GM18870 (cell line): ENCODE data around the gene FBN1.

Experiments
- ATAC-seq: cut with Tn5 transposase; IDR thresholded peaks from one replicate; pipeline ENCODE4 v1.9.1; 2021; ENCODE audit warnings: moderate library complexity; ENCODE audit not compliant: unreplicated experiment

FBN1 gene

DNA sequence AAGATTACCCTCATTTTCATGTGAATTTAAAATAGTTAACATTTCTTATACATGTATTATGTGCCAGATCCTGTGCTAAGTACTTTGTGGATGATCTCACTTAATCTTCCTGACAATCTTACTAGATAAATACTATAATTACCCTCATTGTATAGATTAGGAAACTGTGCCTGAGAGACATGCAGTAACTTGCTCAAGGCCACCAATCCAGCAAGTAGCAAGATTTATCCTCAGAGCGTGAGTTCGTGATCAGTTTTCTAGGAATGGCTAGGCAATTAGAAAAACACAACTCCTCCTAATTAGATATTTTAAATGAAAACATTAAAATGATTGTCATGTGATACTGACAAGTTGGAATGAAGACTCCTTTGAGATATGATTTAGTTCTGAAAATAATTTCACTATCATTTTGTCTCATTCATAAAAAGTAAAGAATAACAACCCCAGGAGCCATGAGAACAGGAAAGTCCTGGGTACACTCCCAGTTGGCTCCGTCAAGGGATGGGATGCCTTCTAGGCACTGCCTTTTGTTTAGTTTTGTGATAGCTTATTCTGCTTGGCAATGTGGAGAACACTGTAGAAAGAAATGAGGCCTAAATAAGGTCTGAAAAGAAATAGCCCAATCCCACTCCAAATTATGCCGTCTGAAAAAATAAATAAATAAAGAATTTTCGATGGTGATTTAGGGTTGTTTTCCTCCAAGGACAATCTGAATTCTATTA lies 61.3 kb downstream of the FBN1 start:
- ATAC-seq, result no peak

DNA sequence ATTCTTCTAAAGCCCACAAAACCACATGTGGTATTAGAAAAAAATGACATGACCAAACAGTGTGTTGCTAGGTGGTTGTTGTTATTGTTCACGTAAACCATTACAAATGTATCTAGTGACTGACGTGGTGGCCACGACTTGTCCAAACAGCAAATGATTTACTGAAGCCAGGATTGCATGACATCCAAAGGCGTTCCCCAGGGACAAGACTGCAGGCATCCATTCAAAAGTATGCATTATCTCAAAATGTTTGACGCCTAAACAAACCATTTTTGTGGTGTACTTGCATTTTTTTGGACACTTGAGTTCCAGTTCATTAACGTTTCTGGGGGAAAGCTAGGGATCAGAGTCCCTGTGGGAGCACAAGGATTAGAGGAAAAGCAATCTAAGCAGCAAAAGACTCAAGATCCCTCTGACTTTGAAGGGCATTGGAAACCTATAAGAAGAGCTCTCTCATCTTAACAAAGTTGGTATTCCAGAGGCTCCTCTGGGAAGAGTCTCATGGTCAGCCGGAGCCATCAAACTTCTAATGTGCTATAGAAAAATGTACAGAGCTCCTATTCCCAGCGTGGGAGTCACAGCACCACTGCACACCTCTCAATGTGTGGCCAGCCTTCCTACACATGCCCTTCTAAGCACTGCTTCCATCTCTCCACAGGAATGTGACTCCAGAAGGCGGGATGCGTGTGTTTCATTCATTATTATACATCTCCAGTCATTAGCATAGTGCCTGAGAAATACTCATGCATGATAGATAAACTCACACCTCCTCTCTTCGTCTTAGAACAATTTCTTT lies 62.9 kb downstream of the FBN1 start:
- no peak for ATAC-seq

DNA sequence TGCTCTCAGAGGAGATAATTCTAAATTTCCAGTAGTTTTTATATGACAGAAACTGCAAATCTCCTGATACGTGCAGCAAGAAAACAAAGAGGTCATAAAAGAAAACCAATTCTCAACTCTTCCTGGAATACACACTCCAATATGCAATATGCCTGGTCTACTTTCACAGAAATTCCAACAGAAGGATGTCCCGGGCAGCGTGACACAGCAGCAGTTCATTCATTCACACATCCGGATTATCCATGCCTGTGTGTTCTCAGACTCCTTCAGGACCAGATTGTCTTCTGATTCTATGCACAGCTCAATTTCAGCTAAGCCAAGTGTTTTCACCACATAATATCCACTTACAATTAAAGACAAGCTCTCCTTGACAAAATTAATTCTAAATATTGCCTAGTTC lies 64.3 kb downstream of the FBN1 start:
- no peak for ATAC-seq

DNA sequence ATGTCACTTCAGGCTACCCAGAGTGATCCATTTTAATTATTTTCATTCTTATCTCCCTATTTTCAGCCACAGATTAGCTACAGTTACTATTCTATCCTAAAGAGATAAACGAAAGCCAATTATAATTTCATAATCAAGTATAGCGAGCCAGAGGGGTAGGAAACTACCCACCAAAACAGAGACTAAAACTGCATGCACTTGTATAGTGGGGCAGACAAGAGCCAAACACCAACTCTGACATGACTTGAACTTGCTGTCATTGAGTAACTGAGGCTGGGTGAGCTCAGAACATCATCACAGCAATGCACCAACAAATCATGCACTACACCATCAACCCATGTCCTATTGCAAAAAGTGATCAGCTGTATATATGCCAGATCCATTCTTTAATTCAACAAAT lies 64.8 kb downstream of the FBN1 start:
- no peak for ATAC-seq

DNA sequence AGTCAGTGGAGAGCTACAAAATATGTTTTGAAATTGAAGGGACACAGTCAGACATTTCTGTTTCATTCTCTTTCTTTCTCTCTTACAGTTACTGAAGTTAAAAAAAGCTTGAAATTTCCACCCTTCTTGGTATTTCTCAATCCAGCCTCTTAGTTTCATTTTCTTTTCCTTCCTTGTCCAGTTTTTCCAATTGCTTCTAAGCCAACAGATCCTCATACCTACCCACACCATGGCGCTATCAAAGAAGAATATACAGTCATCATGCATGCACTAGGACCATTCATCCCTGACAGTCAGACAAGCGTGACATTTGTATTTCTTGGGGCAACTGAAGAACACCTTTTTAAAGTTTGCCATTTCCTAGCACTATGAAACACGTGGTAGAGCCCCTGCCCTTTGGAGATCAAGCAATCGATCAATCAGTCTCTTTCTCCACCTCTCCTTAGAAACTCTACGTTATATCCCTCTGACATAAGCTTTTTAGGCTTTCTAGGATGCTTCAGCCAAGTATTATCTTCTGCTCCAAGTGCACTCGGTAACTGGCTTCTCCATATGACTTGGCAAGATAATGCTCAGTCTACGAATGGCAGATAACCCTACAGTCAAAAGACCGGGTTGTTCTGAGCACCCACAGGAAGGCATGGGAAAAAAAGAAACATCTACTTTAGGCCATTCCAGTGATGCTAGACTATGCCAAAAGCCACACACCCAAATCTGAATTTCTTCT lies 65.4 kb downstream of the FBN1 start:
- no peak for ATAC-seq

DNA sequence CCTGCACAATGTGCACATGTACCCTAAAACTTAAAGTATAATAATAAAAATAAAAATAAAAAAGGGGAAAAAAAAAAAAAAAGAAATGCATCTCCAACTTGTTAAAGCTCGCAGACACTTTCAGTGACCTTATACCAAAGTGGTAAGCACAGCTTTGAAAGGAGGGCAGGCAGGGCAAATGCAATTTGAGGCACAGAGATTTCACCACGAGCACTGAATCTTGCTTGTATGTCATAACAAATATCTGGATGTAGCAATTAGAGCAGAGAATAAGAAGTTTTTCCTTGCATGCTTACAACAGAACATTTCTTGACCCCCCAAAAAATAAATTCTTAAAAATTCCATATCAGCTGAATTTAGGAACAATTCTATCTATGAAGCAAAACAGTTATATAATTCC lies 66.5 kb downstream of the FBN1 start:
- no peak for ATAC-seq

DNA sequence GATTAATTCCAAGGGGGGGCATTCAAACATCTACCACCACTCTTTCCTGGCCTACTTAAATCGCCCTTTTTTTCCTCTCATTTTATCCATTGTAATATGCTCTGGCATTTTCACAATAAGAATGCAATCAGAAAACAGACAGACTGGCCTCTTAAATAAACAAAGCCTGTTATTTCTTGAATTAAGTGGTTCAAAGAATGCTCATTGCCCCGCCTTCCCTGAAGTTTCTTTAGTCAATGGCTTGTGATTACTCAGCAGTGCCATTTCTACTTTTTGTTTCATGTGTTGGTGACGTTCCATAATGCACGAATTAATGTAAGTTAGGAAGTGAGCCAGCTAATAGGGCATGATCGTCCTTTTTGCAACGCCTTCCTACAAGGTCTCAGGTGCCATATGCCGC lies 68.0 kb downstream of the FBN1 start:
- ATAC-seq, result no peak

DNA sequence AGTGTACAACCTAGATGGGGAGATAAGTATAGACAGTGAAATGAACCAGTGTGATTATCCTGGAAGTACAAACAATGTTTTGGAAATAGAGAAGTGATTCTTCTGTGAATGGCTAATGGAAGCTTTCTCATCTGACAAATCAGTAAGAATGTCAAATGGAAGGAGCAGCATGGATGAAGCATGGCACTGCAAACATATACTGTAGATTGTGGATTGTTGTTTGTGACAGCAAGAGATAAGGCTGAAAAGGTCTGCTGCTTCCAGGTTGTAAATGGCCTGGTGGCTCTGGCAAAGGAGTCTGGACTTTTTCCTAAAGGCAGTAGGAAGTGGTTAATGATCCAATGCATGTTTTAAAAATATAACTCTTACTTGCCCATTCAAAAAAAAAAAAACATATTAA lies 71.3 kb downstream of the FBN1 start:
- no peak for ATAC-seq

DNA sequence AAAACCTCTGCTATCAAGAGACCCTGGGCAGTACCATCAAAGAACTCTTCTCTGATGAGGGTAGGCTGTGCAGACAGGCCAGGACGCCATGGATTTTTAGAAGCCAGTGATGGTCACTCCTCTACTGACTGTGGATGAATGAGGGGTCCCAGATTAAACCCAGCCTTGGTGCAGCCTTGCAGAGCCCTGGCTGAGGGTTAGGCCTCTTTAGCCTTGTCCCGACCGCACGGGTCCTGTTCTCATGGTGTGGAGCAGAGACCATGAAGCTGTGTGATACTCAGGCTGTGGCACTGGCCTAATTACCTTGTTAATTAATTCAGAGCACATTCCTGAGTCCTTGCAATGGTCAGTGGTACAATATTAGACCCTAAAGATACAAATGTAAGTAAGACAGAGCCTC lies 71.7 kb downstream of the FBN1 start:
- no peak for ATAC-seq

DNA sequence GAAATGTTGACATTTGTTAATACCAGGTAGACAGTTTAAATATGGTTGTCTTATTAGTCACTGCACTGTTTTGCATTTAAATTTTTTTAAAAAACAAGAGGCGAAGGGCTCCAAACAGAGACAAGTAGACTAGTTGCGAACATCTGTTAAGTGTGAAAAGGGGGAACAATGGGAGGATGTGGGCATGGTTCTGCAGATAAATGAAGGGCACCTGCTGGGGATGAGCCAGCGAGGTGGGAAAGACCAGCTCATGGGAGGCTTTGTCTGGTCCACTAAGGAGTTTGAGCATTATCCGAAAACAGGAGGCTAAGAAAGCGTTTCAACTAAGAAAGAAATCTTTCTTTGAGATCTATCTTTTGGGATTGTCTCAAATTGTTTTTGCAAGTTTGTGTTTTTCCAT lies 72.7 kb downstream of the FBN1 start:
- ATAC-seq, result no peak

DNA sequence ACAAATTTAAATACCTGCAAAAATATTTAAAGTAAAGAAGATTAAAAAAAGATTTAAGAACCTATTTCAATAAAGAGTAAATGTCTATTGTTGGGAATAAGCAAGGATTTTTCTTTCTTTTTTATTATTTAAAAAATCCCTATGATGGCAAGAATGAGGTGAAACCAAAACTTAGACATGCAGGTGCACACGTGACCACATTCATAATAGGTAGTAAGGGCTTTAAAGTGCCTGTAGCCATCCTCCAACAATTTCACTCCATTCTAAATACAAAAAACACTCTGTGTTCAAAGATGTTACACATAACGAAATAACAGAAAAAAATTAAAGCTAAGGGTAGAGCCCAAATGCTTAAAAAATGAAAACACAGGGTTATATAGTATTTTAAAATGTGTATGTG lies 74.0 kb downstream of the FBN1 start:
- ATAC-seq, result no peak

DNA sequence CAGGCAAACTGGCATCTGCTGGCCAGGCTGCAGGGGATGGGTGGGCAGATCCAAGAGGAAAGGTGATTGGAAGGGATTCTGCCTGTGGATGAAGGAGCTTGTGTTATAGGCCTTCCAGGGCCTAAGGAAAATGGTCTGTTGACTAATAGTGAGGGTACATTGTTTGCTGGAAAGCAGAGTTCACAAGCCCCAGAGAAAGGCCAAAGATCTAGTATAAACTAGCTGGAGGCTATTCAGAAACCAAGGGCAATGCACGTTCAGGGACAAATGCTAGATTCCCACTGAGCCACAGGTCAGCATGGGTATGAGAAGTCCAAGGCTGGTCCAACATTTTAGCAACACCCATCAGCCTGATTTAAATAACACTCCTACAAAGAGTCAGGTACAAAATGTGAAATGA lies 74.7 kb downstream of the FBN1 start:
- no peak for ATAC-seq

DNA sequence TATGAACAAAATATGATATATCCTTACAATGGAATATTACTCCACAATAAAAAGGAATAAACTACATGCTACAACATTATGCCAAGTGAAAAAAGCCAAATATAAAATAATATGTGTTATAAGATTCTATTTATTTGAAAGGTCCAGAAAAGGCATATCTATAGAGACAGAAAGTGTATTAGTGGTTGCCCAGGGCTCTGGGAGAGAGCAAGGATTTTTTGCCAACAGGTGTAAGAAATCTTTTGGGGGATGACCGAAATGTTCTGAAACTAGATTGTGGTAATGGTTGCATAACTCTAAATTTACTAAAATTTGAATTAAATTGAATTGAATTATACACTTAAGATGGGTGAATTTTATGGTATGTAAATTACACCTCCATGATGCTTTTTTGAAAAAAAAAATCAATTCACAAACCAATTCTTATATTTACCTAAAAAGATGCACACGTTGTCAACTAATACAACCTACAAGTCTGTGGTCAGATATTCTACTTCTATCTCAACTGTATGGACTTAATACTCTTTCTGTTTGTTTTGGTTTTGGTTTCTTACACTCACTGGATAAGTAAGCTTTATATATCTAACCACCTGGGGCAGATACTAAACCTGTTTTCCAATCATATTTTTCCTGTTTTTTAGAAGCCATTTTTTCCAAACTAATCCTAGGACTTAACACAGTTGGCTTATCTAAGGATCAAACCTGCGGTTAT lies 75.8 kb downstream of the FBN1 start:
- peak; percentile 80 for ATAC-seq

DNA sequence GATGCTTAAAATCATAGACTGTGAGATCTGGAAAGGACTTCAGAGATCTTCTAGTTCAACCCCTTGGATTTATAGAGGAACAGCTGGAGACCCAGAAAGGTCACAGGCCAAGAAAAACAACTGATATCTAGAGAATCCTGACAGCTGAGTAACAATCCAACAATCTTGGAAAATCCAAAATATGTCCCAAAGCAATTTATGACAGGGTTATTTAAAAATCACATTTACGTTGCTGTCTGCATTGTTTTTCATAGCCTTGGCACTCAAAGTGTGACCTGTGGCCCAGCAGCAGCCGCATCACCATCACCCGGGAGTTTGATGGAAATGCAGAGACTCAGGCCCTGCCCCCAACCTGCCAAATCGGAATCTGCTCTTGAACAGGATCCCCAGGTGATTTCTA lies 78.8 kb downstream of the FBN1 start:
- no peak for ATAC-seq

DNA sequence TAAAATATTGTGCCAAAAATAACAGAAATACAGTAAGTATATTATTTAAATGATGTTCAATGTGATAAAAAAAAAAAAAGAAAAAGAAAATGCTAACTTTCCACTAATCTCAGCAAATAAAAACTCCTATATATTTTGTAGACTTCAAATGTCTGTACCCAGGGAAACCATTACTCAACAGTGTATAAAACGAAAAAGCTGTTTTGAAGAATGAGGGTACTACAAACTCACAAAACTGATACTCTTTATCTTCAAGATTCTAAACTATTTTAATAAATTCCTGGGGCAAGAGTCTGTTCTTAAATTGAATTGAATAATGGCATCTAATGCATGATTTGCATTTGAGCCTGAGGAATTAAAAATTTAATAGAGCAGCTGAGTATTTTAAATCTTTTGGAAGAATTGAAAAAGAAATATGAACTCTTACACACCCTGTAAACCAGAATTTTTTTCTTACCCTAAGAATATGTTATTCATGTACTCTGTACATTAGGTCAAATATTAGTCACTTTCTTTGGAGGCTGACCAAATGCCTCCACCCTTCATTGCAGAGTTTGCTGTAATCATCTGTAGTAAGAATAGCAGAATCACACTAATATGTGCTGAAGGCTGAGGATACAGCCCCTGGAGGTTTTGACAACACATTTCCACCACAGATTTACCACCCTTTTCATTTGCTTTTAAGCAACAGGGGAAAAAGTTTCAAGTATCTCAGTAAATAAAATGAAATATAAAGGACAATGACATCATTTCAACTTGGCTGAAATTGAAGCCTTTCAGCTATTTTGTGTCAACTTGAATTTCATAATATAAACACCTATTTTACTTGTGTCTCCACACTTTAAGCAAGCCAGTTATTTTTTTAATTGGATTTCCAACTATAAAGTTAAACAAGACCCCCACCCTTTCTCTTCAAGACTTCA lies 79.7 kb downstream of the FBN1 start:
- ATAC-seq, result no peak

DNA sequence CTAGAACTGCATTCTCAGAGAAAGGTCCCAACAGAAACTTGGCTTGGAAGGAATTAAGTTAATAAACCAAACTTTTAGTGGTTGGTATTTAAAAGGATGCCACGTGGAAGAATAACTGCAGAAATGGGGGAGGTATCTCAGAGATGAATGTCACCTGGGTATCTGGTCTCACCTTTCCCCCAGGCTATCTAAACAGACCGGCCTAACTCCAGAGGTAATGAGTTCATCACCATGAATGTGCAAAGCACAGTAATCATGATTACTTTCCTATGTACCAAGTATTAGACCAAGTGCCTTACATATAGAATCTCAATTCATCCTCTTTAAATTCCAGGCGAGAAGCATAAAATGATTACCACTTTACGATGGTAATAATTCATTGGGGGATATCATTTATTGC lies 80.8 kb downstream of the FBN1 start:
- no peak for ATAC-seq

DNA sequence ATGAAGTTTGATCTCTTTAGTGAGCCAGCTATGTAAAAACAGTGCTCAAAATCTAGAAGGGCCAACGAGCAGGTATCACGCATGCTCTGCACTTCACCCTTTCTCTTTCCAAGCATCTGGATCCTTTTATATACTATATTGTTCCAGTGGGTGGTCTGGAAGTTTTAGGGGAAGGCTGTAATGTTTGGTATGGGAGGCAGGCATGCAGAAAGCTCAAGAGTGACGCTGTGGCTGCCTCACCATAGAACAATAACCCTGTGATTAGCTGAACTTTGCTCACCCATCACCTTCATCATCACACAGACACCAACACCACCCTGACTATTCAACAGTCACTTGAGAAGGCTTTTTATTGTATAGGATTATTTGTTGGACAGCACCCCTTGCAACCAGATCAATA lies 81.6 kb downstream of the FBN1 start:
- no peak for ATAC-seq

DNA sequence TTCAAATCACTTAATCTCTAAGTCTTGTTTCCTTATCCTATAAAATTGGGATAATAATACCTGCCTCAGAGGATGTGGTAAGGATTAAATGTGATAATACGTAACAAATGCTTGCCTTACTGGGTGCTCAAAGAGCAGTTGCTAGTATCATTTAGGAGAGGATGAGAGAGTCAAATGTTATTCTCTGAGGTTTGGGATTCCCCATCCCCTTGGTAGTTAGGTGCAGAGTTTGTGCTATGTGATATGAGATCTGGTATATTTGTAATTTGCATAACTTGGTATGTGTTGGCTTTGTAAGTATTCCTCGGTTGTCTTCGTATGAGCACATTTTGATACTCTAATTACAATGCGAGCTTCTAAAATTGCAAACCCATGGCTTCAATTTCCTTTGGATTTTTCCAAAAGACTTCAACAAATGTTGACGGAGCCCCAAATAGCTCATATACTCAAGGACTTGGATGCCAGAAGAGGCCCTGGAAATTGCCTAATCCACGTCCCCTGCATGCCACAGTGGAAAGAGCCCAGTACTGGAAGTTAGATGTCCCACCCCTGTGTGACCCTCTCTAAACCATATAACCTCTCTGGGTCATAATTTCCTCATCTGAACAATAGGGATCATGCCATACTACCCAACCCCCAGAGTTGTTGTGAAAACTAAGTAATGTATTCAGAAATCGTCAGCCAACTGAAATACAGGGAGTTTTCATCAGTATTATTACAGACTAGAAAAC lies 85.0 kb downstream of the FBN1 start:
- ATAC-seq, result peak; percentile 85

DNA sequence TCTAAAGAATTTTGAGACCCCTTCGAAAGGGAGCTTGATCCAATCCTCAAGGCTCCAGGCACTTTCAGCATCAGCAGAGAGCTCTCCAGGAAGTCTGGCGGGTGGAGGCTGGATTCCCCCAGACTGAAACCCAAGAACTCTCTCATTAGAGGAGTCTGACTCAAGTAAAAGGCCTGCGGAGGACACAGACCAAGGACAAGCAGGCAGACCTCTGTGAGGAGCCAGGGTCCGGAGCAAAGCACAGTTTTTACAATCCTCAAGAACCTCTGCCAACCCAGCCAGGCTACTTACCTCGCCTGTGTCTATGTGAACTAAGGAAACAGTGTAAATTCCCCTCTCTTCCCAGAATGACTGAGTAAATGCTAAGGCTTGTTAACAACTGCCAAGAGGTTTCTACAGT lies 86.2 kb downstream of the FBN1 start:
- ATAC-seq, result no peak

DNA sequence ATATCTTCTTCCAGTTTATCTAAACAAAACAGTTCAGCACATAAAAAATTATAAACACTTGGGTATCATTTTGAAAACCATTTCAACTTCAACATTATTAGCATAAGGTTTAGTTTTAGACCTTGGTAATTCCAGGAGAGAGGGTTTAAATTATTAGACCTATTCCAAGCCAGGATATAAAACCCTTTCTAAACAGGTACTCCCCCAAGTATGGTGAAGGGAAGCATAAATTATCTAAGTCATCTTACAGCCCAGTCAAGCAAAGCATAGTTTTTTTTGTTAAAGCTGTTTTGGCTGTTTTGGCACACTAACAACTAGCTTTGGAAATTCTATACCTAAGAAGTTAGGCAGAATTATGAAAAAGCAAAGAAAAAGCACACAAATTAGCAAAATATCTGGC lies 87.3 kb downstream of the FBN1 start:
- ATAC-seq, result no peak
